GM19328 (cell line): ENCODE data around the gene ABCG1.
"Not testable (repeated sequence)": the region's sequence is repeated elsewhere in the genome, so short reads cannot be mapped to it uniquely, and the experiment has no call there.

ENCODE experiments used
- ATAC-seq: cut with Tn5 transposase; IDR thresholded peaks from one replicate; pipeline ENCODE4 v1.9.1; 2021; ENCODE audit warnings: mild to moderate bottlenecking, moderate library complexity; ENCODE audit not compliant: unreplicated experiment

Gene ABCG1

GRCh38 chr21:42288962-42289361 lies 70.0 kb downstream of the ABCG1 start:
- ATAC-seq, result no peak

GRCh38 chr21:42289926-42290325 lies 71.0 kb downstream of the ABCG1 start:
- no peak for ATAC-seq

GRCh38 chr21:42290505-42290904 lies 71.6 kb downstream of the ABCG1 start:
- no peak for ATAC-seq

DNA sequence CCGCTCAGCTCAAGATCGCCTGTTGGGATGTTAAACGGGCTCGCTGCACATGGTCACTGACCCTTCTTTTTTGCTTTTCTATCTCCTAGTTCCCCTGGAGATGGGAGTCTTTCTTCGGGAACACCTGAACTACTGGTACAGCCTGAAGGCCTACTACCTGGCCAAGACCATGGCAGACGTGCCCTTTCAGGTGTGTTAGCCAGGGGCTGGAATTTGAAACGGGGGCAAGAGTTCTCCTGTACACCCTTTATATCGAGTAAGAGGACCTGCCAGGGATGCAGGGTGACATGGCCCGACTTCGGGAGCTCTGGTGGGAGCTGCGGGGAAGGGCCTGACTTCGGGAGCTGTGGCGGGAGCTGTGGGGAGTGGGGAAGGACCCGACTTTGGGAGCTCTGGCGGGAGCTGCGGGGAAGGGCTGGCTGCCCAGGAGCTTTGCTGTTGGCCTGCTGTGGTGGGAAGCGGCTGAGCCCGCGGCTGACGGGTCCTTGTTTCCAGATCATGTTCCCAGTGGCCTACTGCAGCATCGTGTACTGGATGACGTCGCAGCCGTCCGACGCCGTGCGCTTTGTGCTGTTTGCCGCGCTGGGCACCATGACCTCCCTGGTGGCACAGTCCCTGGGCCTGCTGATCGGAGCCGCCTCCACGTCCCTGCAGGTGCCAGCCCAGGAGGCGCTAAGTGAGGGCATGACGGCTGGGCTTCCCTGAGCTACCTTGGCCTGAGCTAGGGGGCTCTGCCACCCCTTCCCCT lies 72.2 kb downstream of the ABCG1 start:
- ATAC-seq, result no peak

DNA sequence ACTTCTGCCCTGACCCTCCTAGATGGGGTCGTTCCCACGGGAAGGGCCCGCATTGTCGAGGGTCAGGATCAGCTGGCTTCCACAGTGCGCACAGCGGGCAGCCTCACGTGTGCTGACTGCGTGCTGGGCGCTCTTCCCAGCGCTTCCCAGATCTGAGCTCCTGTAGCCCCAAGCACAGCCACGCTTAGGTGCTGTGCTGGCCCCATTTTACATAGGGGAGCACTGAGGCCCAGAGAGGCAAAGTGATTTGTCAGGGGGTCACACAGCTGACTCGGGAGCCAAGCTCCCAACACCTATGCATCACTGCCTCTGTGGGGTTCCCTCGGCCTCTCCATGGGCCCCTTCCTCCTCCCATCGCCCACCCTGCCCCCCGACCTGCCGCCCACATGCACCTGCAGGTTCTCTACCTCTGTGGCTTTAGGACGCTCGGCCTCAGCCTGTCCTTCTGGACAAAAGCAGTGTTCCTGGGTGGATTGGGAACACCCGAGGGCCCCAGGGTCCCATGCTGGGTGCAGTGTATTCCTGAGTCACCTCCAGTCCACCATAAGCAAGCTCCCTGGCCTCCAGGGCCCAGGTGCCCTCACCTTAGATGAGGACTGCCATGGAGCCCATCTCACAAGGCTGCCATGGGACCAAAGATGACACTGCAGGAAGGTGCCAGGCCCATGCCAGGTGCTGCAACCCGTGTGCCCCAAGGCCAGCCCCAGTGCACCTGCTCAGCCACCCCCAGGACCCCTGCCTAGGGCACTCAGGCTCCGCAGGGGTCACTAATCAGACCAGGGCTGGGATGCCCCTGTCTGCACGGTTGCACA lies 73.0 kb downstream of the ABCG1 start:
- no peak for ATAC-seq

GRCh38 chr21:42292563-42293142 lies 73.7 kb downstream of the ABCG1 start:
- ATAC-seq, result not testable (repeated sequence)

GRCh38 chr21:42293649-42294272 lies 74.8 kb downstream of the ABCG1 start:
- ATAC-seq, result no peak

GRCh38 chr21:42294273-42294880 lies 75.4 kb downstream of the ABCG1 start:
- no peak for ATAC-seq

- ATAC-seq, result no peak
Measured at GRCh38 chr21:42295845-42296244, 76.9 kb downstream of the ABCG1 start.

GRCh38 chr21:42296501-42296900 lies 77.6 kb downstream of the ABCG1 start:
- no peak for ATAC-seq

- no peak for ATAC-seq
Measured at GRCh38 chr21:42297377-42297776, 78.4 kb downstream of the ABCG1 start.

DNA sequence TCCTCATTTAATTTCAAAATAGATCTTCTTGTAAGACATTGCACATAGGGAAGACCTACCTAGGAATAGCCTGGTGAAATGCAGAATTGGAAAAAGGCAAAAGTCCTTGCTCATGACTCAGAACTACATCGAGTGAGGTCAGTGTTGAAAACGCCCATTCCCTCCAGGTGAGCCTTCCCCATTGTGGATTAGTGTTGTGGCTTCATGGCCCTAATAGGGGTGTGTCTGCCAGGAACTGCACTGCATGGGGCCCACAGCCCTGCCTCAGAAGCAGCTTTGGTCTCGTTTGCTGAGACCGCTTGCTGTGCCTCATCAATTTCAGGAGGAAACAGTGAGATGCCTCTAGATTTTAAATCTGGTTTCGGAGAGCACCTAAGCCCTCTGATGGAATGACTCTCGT lies 79.3 kb downstream of the ABCG1 start:
- ATAC-seq, result no peak

DNA sequence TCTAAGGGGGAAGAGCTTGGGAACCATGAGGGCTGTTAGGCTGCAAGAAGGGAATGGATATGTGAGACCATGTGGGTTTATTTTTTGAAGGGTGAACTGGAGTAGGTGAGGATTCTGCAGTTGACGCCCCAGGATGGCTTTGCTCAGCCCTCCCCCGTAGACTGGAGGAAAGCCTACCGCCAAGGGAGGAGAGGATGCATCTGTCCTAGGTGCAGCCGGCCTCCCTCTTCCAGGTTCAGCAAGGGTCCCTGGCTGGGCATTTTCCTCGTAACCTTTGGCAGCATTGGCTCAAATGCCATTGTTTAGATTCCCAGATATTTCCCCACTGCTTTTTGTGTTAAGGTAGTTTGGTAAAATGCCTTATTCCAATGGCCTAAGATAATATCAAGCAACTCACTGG lies 79.7 kb downstream of the ABCG1 start:
- ATAC-seq, result no peak

DNA sequence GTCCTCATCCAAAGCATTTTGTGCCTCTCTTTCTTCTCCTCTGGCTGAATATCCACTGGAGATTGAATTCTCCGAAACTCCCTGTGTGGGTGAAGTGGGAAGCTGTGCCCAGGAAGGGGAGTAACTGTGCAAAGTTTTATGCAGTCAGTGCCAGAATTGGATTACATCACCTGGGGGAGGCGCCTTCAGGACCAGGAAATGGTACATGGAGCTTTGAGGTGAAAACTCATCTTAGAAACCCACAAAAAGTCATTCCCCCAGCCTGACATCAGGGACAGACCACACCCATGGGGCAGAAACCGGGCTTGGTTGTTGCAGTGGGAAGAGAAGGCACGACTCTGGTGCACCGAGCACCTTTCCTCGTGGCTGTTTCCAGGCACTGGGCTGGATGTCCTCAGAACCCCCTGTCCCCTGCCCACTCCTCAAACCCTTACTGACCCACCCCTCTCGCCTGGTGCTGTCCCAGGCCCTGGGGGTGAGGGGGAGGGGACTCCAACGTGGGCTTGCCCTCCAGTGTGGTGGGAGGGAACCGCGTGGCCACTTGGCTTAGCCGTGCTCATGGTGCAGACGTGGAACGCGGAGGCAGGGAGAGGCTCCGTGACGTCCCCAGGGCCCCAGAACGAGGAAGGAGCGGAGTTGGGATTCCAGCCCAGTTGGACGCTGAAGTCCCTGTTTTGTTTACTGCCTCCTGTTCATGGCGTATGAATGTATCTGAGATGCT lies 80.5 kb downstream of the ABCG1 start:
- no peak for ATAC-seq

- no peak for ATAC-seq
Measured at GRCh38 chr21:42300045-42300583, 81.2 kb downstream of the ABCG1 start.

DNA sequence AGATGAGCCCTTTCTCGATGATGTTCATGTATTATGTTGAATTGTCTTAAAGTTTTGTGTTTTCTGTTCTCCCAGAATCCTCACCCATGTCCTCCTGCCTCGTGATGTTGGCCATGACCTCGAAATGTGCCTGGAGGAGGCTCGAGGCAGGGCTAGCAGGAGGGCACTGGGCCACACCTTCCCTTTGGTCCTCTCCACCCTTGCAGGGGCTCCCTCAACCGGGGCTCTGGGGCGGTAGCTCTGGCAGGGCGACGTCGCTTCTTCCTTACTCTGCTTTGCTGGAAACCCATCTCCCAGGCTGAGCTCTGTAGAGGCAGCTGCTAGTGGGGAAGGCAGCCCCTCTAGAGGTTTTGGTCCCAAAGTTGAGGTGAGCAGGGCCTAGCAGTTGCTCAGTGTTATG lies 82.0 kb downstream of the ABCG1 start:
- no peak for ATAC-seq

- no peak for ATAC-seq
Measured at GRCh38 chr21:42301371-42302075, 82.6 kb downstream of the ABCG1 start.

DNA sequence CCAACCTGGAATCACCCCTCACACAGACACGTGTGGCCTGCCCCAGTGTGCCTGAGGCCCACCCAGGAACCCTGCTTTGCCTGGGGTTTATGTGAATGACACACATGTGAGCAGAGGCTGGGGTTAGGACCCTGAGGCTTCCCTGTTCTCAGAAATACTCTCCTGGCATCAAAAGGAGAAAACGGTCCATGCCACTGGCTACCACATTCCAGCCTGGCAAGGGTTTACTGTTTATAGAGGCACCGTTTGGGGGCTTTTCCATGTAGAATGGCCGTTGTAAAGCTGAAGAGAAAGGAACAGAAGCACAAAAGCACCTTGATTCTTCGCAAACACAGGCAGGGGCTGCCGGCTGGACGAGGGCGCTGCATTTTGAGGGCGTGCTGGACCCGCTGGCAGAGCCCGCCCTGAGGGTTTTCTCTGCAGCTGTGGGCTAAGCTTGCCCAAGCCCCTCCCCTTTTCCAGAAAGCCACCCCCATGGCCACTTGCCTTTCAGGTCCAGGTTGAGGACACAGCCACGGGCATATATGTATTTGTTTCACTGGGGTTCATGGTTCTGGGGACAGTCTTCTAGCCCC lies 83.2 kb downstream of the ABCG1 start:
- no peak for ATAC-seq

DNA sequence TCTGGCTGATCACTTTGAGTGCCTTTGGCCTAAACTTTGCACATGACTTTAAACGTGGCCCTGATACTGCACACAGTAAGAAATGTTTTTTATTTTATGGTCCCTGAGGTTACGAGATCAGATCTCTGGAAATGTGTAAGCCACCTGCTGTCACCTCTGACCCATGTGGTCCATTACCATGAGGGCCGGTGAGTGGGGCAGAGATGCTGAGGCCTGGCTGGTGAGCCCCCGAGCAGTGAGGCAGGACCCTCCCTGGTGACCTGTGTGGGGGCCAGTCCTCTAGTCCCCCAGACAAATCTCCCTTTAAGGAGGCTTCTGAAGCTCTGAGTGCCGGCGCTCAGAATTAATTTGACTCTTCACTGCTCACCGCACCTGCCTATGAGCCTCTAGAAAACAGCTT lies 83.9 kb downstream of the ABCG1 start:
- ATAC-seq, result no peak
